Uterus (tissue), 4 donors: ENCODE data around the gene FAM210B. TPM values are rescaled to one million over a fixed set of nuclear protein-coding genes. Genes with fewer than 3 reads are reported as not detected.

ENCODE experiments used
- DNase-seq, 2 donors: peaks; one replicate each; pipeline ENCODE4 v3.0.0-alpha.2; 2019 to 2020
- H3K27ac ChIP-seq, 2 donors: fragments of 200-600 bp; sonication (generic); 1 replicate in 1 of 2; 2 replicates in 1 of 2; pipeline ENCODE4 v1.5.1; 2016 to 2018
- H3K27me3 ChIP-seq, 2 donors: fragments of 200-600 bp; sonication (generic); one replicate each; pipeline ENCODE4 v1.5.1; 2018 to 2019; ENCODE audit warnings: control low read depth in 1 of 2
- H3K36me3 ChIP-seq, 2 donors: fragments of 200-600 bp; sonication (generic); one replicate each; pipeline ENCODE4 v1.5.1; 2019; ENCODE audit warnings: control low read depth in 1 of 2
- H3K4me1 ChIP-seq, 2 donors: fragments of 200-600 bp; sonication (generic); one replicate each; pipeline ENCODE4 v1.5.1; 2018 to 2019; ENCODE audit warnings: control low read depth in 1 of 2
- H3K4me3 ChIP-seq, 2 donors: fragments of 200-600 bp; sonication (generic); 1 replicate in 1 of 2; 2 replicates in 1 of 2; pipeline ENCODE4 v1.5.1; 2018 to 2019; ENCODE audit warnings: mild to moderate bottlenecking in 1 of 2
- H3K9me3 ChIP-seq, 2 donors: fragments of 200-600 bp; sonication (generic); one replicate each; pipeline ENCODE4 v1.5.1; 2019; ENCODE audit warnings: control low read depth in 1 of 2
- POLR2A ChIP-seq, 2 donors: fragments of 450-650 bp; IDR thresholded peaks; one replicate each; pipeline ENCODE4 v1.6.1; 2016; ENCODE audit warnings: antibody characterized with exemption in 2 of 2, mild to moderate bottlenecking in 1 of 2, moderate library complexity in 1 of 2
- intact Hi-C: fragments of 100-400 bp; cut with DNase I; formaldehyde crosslinking; loops from one replicate; pipeline ENCODE4 v1.15.1; 2023; ENCODE audit warnings: low total_unique reads
- total RNA-seq, 4 donors: library from RNA; depleted of rRNA in 3 of 4; stranded (reverse); fragments of >200 nt in 3 of 4; gene quantifications; one replicate each; pipeline versions ENCODE4 v1.1.0 to v1.2.4, GENCODE V29; 2014 to 2023
- TF ChIP-seq, protein P1 (sequence below), 4 experiments: fragments of 200-600 bp in 2 of 4; fragments of 450-650 bp in 2 of 4; sonication (generic) in 2 of 4; IDR thresholded peaks; one replicate each; pipeline ENCODE4 v1.5.1; 2016 to 2019; ENCODE audit warnings: antibody characterized with exemption in 4 of 4, mild to moderate bottlenecking in 2 of 4, moderate library complexity in 1 of 4
- donor health status: DM: yes; HTN: yes; CAD: no.

Gene FAM210B
- total RNA-seq, 4 donors from 2014 or later, result 28.2 to 46.5 (median 37.4) TPM

GRCh38 chr20:56360133-56360907 lies 1.5 kb downstream of the FAM210B start:
- TF ChIP-seq POLR2A (IDR thresholded peaks at IDR 0.05), result no peak
- TF ChIP-seq, protein P1, sequence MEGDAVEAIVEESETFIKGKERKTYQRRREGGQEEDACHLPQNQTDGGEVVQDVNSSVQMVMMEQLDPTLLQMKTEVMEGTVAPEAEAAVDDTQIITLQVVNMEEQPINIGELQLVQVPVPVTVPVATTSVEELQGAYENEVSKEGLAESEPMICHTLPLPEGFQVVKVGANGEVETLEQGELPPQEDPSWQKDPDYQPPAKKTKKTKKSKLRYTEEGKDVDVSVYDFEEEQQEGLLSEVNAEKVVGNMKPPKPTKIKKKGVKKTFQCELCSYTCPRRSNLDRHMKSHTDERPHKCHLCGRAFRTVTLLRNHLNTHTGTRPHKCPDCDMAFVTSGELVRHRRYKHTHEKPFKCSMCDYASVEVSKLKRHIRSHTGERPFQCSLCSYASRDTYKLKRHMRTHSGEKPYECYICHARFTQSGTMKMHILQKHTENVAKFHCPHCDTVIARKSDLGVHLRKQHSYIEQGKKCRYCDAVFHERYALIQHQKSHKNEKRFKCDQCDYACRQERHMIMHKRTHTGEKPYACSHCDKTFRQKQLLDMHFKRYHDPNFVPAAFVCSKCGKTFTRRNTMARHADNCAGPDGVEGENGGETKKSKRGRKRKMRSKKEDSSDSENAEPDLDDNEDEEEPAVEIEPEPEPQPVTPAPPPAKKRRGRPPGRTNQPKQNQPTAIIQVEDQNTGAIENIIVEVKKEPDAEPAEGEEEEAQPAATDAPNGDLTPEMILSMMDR (IDR thresholded peaks at IDR 0.05), result no peak
- Histone ChIP-seq H3K27ac (peak overlapping the region; percentile 75 to 82), H3K9me3 (no peaks in the 10 kb centered on the region), H3K36me3 (no peaks in the 10 kb centered on the region), H3K4me3 (peak overlapping the region; percentile 76 to 88), H3K4me1 (peaks cover 0 to 10% of the 10 kb centered on the region in 2 donors), H3K27me3 (no peaks in the 10 kb centered on the region)
- DNase-seq, result no peak
- intact Hi-C loops, result no loop called here

GRCh38 chr20:56360908-56361205 lies 2.1 kb downstream of the FAM210B start:
- H3K4me1 ChIP-seq, result peaks cover 0 to 10% of the 10 kb centered on the region in 2 donors
- no peaks in the 10 kb centered on the region for H3K27me3 ChIP-seq
- H3K27ac ChIP-seq, result no peak overlapping the region
- no peaks in the 10 kb centered on the region for H3K9me3 ChIP-seq
- TF ChIP-seq POLR2A (IDR thresholded peaks at IDR 0.05), result no peak
- TF ChIP-seq, protein P1 (IDR thresholded peaks at IDR 0.05), result no peak
- intact Hi-C loops, result no loop called here
- H3K4me3 ChIP-seq, result no peak overlapping the region
- DNase-seq, result no peak
- H3K36me3 ChIP-seq, result no peaks in the 10 kb centered on the region

- H3K4me3 ChIP-seq, result no peak overlapping the region
- H3K27ac ChIP-seq, result no peak overlapping the region
- intact Hi-C loops, result no loop called here
- H3K27me3 ChIP-seq, result no peaks in the 10 kb centered on the region
- TF ChIP-seq, protein P1 (IDR thresholded peaks at IDR 0.05), result no peak
- no peak for TF ChIP-seq POLR2A (IDR thresholded peaks at IDR 0.05)
- no peaks in the 10 kb centered on the region for H3K9me3 ChIP-seq
- no peak for DNase-seq
- H3K4me1 ChIP-seq, result peaks cover 0 to 10% of the 10 kb centered on the region in 2 donors
- H3K36me3 ChIP-seq, result no peaks in the 10 kb centered on the region
Observed at GRCh38 chr20:56361900-56362299, 3.1 kb downstream of the FAM210B start.

GRCh38 chr20:56362833-56363413 lies 4.1 kb downstream of the FAM210B start:
- no peaks in the 10 kb centered on the region for H3K27me3 ChIP-seq
- H3K9me3 ChIP-seq, result no peaks in the 10 kb centered on the region
- intact Hi-C loops, result no loop called here
- H3K4me3 ChIP-seq, result no peak overlapping the region
- peaks cover 0 to 10% of the 10 kb centered on the region in 2 donors for H3K4me1 ChIP-seq
- TF ChIP-seq POLR2A (IDR thresholded peaks at IDR 0.05), result no peak
- TF ChIP-seq, protein P1 (IDR thresholded peaks at IDR 0.05), result no peak
- no peak overlapping the region for H3K27ac ChIP-seq
- no peak for DNase-seq
- H3K36me3 ChIP-seq, result no peaks in the 10 kb centered on the region

DNA sequence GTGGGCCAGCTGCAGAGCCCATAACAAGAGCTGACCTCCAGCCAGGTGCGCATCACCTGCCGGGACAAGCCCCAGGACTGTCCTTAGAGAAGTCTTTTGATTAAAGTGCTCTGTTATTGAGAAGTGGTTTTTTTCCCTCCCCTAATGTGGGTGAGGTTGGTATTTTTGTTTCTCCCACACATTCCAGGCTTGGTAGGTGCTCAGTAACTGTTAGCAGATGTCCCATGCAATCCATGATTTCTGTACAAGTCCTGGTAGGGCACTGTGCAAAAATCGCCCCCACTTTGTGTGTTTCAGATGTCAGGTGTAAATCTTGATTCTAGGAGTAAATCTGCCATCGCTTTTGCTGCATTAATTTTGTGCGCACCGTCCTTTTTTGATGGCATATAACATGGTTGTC lies 4.7 kb downstream of the FAM210B start:
- no peak for DNase-seq
- no peaks in the 10 kb centered on the region for H3K9me3 ChIP-seq
- H3K27me3 ChIP-seq, result no peaks in the 10 kb centered on the region
- intact Hi-C loops, result no loop called here
- no peak overlapping the region for H3K4me3 ChIP-seq
- H3K36me3 ChIP-seq, result no peaks in the 10 kb centered on the region
- peaks cover 0 to 10% of the 10 kb centered on the region in 2 donors for H3K4me1 ChIP-seq
- no peak overlapping the region for H3K27ac ChIP-seq
- no peak for TF ChIP-seq POLR2A (IDR thresholded peaks at IDR 0.05)
- TF ChIP-seq, protein P1 (IDR thresholded peaks at IDR 0.05), result no peak
